B cell (primary cell): ENCODE measurements around the gene CUL1.

ENCODE experiments used
- CTCF ChIP-seq: fragments of 200-600 bp; IDR thresholded peaks from one replicate; pipeline ENCODE4 v1.8.0; 2022; ENCODE audit warnings: antibody characterized with exemption, mild to moderate bottlenecking
- EZH2 ChIP-seq: IDR thresholded peaks from 2 replicates; pipeline ENCODE4 v1.6.1; 2012; ENCODE audit warnings: borderline replicate concordance, low read depth, mild to moderate bottlenecking, moderate library complexity, low read length; ENCODE audit not compliant: insufficient read depth, poor library complexity, severe bottlenecking

GRCh38 chr7:148750442-148751355 is 52.0 kb downstream of the CUL1 start:
- TF ChIP-seq CTCF (no peak), EZH2 (no peak)
